Parathyroid adenoma (tissue), 2 donors: ENCODE results near the gene GABRG3.

Source experiments
- H2AFZ ChIP-seq: fragments of 300-600 bp; sonication (generic); one replicate; pipeline ENCODE4 v1.7.0; 2017; ENCODE audit warnings: antibody characterized with exemption, mild to moderate bottlenecking
- H3K27ac ChIP-seq: fragments of 300-600 bp; sonication (generic); one replicate; pipeline ENCODE4 v1.7.0; 2017
- H3K27me3 ChIP-seq: fragments of 300-600 bp; sonication (generic); one replicate; pipeline ENCODE4 v1.7.0; 2017; ENCODE audit warnings: low read length; ENCODE audit not compliant: control insufficient read depth, insufficient read depth
- H3K36me3 ChIP-seq: fragments of 300-600 bp; sonication (generic); one replicate; pipeline ENCODE4 v1.7.0; 2017; ENCODE audit warnings: low read length; ENCODE audit not compliant: control insufficient read depth, insufficient read depth
- H3K4me1 ChIP-seq: fragments of 300-600 bp; sonication (generic); one replicate; pipeline ENCODE4 v1.7.0; 2017; ENCODE audit warnings: control low read depth
- H3K4me2 ChIP-seq: fragments of 300-600 bp; sonication (generic); one replicate; pipeline ENCODE4 v1.7.0; 2017; ENCODE audit warnings: low read length
- H3K4me3 ChIP-seq: fragments of 300-600 bp; sonication (generic); one replicate; pipeline ENCODE4 v1.7.0; 2017; ENCODE audit warnings: low read depth, low read length
- H3K79me2 ChIP-seq: fragments of 300-600 bp; sonication (generic); one replicate; pipeline ENCODE4 v1.7.0; 2017; ENCODE audit warnings: control low read depth
- H3K9ac ChIP-seq: fragments of 300-600 bp; sonication (generic); one replicate; pipeline ENCODE4 v1.7.0; 2017; ENCODE audit warnings: mild to moderate bottlenecking
- H3K9me3 ChIP-seq: fragments of 300-600 bp; sonication (generic); one replicate; pipeline ENCODE4 v1.7.0; 2017; ENCODE audit warnings: low read length; ENCODE audit not compliant: control insufficient read depth
- CTCF ChIP-seq: fragments of 300-600 bp; sonication (generic); IDR thresholded peaks from one replicate; pipeline ENCODE4 v1.7.0; 2017; ENCODE audit warnings: antibody characterized with exemption, mild to moderate bottlenecking
- donor health status: primary hyperparathyroidism.

GABRG3 gene

GRCh38 chr15:27330326-27330725 lies 359.3 kb downstream of the GABRG3 start:
- no peak overlapping the region for H3K4me3 ChIP-seq
- H3K27me3 ChIP-seq, result no peaks in the 10 kb centered on the region
- H3K9me3 ChIP-seq, result no peaks in the 10 kb centered on the region
- no peak overlapping the region for H3K9ac ChIP-seq
- TF ChIP-seq CTCF, result no peak
- H3K36me3 ChIP-seq, result no peaks in the 10 kb centered on the region
- H3K27ac ChIP-seq, result no peak overlapping the region
- no peak overlapping the region for H2AFZ ChIP-seq
- no peaks in the 10 kb centered on the region for H3K4me1 ChIP-seq
- no peaks in the 10 kb centered on the region for H3K79me2 ChIP-seq
- H3K4me2 ChIP-seq, result no peak overlapping the region

- Histone ChIP-seq H3K4me3 (no peak overlapping the region), H3K36me3 (no peaks in the 10 kb centered on the region), H3K4me1 (no peaks in the 10 kb centered on the region), H2AFZ (no peak overlapping the region), H3K9me3 (no peaks in the 10 kb centered on the region), H3K9ac (no peak overlapping the region), H3K27me3 (no peaks in the 10 kb centered on the region), H3K27ac (no peak overlapping the region), H3K79me2 (no peaks in the 10 kb centered on the region), H3K4me2 (no peak overlapping the region)
- TF ChIP-seq CTCF, result no peak
Observed at GRCh38 chr15:27336676-27337075, 365.7 kb downstream of the GABRG3 start.

- TF ChIP-seq CTCF, result no peak
Observed at GRCh38 chr15:27339138-27339537, 368.2 kb downstream of the GABRG3 start.

GRCh38 chr15:27341780-27342343 lies 370.9 kb downstream of the GABRG3 start:
- no peaks in the 10 kb centered on the region for H3K36me3 ChIP-seq
- H3K27ac ChIP-seq, result no peak overlapping the region
- no peaks in the 10 kb centered on the region for H3K27me3 ChIP-seq
- no peak overlapping the region for H2AFZ ChIP-seq
- no peak for TF ChIP-seq CTCF
- H3K4me1 ChIP-seq, result no peaks in the 10 kb centered on the region
- no peak overlapping the region for H3K4me3 ChIP-seq
- H3K79me2 ChIP-seq, result no peaks in the 10 kb centered on the region
- H3K4me2 ChIP-seq, result no peak overlapping the region
- H3K9ac ChIP-seq, result no peak overlapping the region
- no peaks in the 10 kb centered on the region for H3K9me3 ChIP-seq

More at GRCh38 chr15:27339138-27339537, 368.2 kb downstream of the GABRG3 start:
- Histone ChIP-seq H3K4me3 (no peak overlapping the region), H3K79me2 (no peaks in the 10 kb centered on the region), H3K4me2 (no peak overlapping the region), H3K27me3 (no peaks in the 10 kb centered on the region), H3K9ac (no peak overlapping the region), H3K36me3 (no peaks in the 10 kb centered on the region), H3K27ac (no peak overlapping the region), H2AFZ (no peak overlapping the region), H3K9me3 (no peaks in the 10 kb centered on the region), H3K4me1 (no peaks in the 10 kb centered on the region)

GRCh38 chr15:27342991-27343390 lies 372.0 kb downstream of the GABRG3 start:
- H2AFZ ChIP-seq, result no peak overlapping the region
- no peak for TF ChIP-seq CTCF
- no peak overlapping the region for H3K4me2 ChIP-seq
- no peak overlapping the region for H3K27ac ChIP-seq
- H3K4me3 ChIP-seq, result no peak overlapping the region
- H3K27me3 ChIP-seq, result no peaks in the 10 kb centered on the region
- H3K4me1 ChIP-seq, result no peaks in the 10 kb centered on the region
- H3K9ac ChIP-seq, result no peak overlapping the region
- no peaks in the 10 kb centered on the region for H3K36me3 ChIP-seq
- H3K79me2 ChIP-seq, result no peaks in the 10 kb centered on the region
- no peaks in the 10 kb centered on the region for H3K9me3 ChIP-seq
